B cell (primary cell): ENCODE results near the gene LUZP4. TPM values are rescaled to one million over a fixed set of nuclear protein-coding genes. Genes with fewer than 3 reads are reported as not detected.

Experiments
- ATAC-seq: fragments of 200-7000 bp; cut with Tn5 transposase; one replicate; pipeline ENCODE4 v1.10.0; 2021; ENCODE audit warnings: low read depth, mild to moderate bottlenecking, moderate number of reproducible peaks, moderate library complexity
- CTCF ChIA-PET: fragments of 350-600 bp; sonication (Branson Sonifier 250); formaldehyde crosslinking; loops from one replicate; lab custom pipeline; 2021; ENCODE audit warnings: antibody characterized with exemption, inconsistent platforms; lab: Charles Lee
- POLR2A ChIA-PET: fragments of 350-600 bp; sonication (Branson Sonifier 250); formaldehyde crosslinking; loops from one replicate; lab custom pipeline; 2021; ENCODE audit warnings: antibody characterized with exemption; lab: Charles Lee
- DNase-seq: peaks from one replicate; pipeline ENCODE4 v3.0.0; 2013
- H2AFZ ChIP-seq: 2 replicates; pipeline ENCODE4 v1.6.1; 2012; ENCODE audit warnings: mild to moderate bottlenecking, low read depth, low read length; ENCODE audit not compliant: insufficient read depth, poor library complexity, severe bottlenecking
- H3K27ac ChIP-seq, 2 donors: 1 replicate in 1 of 2; 2 replicates in 1 of 2; pipeline ENCODE4 v1.5.1; 2012 to 2013; ENCODE audit warnings: low read length in 2 of 2, mild to moderate bottlenecking in 2 of 2, moderate library complexity in 1 of 2
- H3K27me3 ChIP-seq, 4 experiments: fragments of 200-600 bp in 1 of 4; sonication (generic) in 1 of 4; replicated peaks in 1 of 4; 1 replicate in 2 of 4; 2 replicates in 2 of 4; pipeline versions ENCODE4 v1.6.1 to v1.7.0; 2013 to 2016; ENCODE audit warnings: low read length in 3 of 4, mild to moderate bottlenecking in 2 of 4, mixed read lengths in 1 of 4, moderate library complexity in 1 of 4; ENCODE audit not compliant: insufficient read depth in 4 of 4, control insufficient read depth in 3 of 4; ENCODE audit errors: control extremely low read depth in 1 of 4
- H3K36me3 ChIP-seq, 2 experiments: replicated peaks in 1 of 2; 1 replicate in 1 of 2; 2 replicates in 1 of 2; pipeline versions ENCODE4 v1.6.1 to v1.7.1; 2013; ENCODE audit warnings: low read length in 1 of 2; ENCODE audit not compliant: insufficient read depth in 2 of 2, control insufficient read depth in 1 of 2; ENCODE audit errors: control extremely low read depth in 1 of 2, extremely low read depth in 1 of 2
- H3K4me1 ChIP-seq, 2 donors: fragments of 200-600 bp in 1 of 2; sonication (generic) in 1 of 2; 1 replicate in 1 of 2; 2 replicates in 1 of 2; pipeline versions ENCODE4 v1.5.1 to v1.6.1; 2013 to 2017; ENCODE audit warnings: low read length in 2 of 2; ENCODE audit not compliant: control insufficient read depth in 2 of 2, insufficient read depth in 2 of 2
- H3K4me2 ChIP-seq: replicated peaks from 2 replicates; pipeline ENCODE3; 2012; ENCODE audit warnings: mild to moderate bottlenecking, low read depth, low read length; ENCODE audit not compliant: poor library complexity, severe bottlenecking
- H3K4me3 ChIP-seq, 5 experiments: fragments of 200-600 bp in 1 of 5; sonication (generic) in 1 of 5; 1 replicate in 3 of 5; 2 replicates in 2 of 5; pipeline versions ENCODE4 v1.5.1 to v1.7.0; 2011 to 2016; ENCODE audit warnings: low read length in 4 of 5, mild to moderate bottlenecking in 4 of 5, low read depth in 2 of 5, control low read depth in 1 of 5, moderate library complexity in 1 of 5; ENCODE audit not compliant: insufficient read depth in 1 of 5; ENCODE audit errors: control extremely low read depth in 1 of 5, extremely low read depth in 1 of 5
- H3K79me2 ChIP-seq: fragments of 200-600 bp; sonication (generic); one replicate; pipeline ENCODE4 v1.6.0; 2016; ENCODE audit warnings: low read length; ENCODE audit not compliant: control insufficient read depth, insufficient read depth
- H3K9ac ChIP-seq: fragments of 200-600 bp; sonication (generic); 2 replicates; pipeline ENCODE4 v1.6.1; 2017; ENCODE audit warnings: mild to moderate bottlenecking, low read length, moderate library complexity
- H3K9me3 ChIP-seq, 3 donors: one replicate each; pipeline versions ENCODE4 v1.6.1 to v1.7.1; 2013; ENCODE audit warnings: low read length in 2 of 3; ENCODE audit not compliant: control insufficient read depth in 2 of 3, insufficient read depth in 1 of 3; ENCODE audit errors: control extremely low read depth in 1 of 3
- H4K20me1 ChIP-seq: 2 replicates; pipeline ENCODE4 v1.6.0; 2012; ENCODE audit warnings: mild to moderate bottlenecking, low read length; ENCODE audit not compliant: insufficient read depth, control insufficient read depth, poor library complexity, severe bottlenecking
- H3K27ac Mint-ChIP-seq: one replicate; pipeline ENCODE4 v1.8.0; 2021; ENCODE audit warnings: mixed read lengths
- H3K27me3 Mint-ChIP-seq: one replicate; pipeline ENCODE4 v1.8.0; 2021; ENCODE audit warnings: mixed read lengths
- H3K4me1 Mint-ChIP-seq: one replicate; pipeline ENCODE4 v1.8.0; 2021; ENCODE audit warnings: mixed read lengths
- H3K4me3 Mint-ChIP-seq: one replicate; pipeline ENCODE4 v1.8.0; 2021; ENCODE audit warnings: mixed read lengths
- H3K9me3 Mint-ChIP-seq: one replicate; pipeline ENCODE4 v1.8.0; 2022; ENCODE audit warnings: mixed read lengths; ENCODE audit not compliant: insufficient read depth
- CTCF ChIP-seq: fragments of 200-600 bp; IDR thresholded peaks from one replicate; pipeline ENCODE4 v1.8.0; 2022; ENCODE audit warnings: antibody characterized with exemption, mild to moderate bottlenecking
- EZH2 ChIP-seq: IDR thresholded peaks from 2 replicates; pipeline ENCODE4 v1.6.1; 2012; ENCODE audit warnings: borderline replicate concordance, low read depth, mild to moderate bottlenecking, moderate library complexity, low read length; ENCODE audit not compliant: insufficient read depth, poor library complexity, severe bottlenecking
- WGBS: methylation state at CpG from one replicate; pipeline ENCODE4 v1.1.5; 2013; ENCODE audit warnings: missing lambda C conversion rate; ENCODE audit not compliant: insufficient coverage; 5-methylcytosine and 5-hydroxymethylcytosine counted together
- intact Hi-C: fragments of 100-400 bp; cut with micrococcal nuclease; formaldehyde crosslinking; loops from one replicate; pipeline ENCODE4 v1.10.0; 2022
- polyA plus RNA-seq: library from polyadenylated mRNA; depleted of rRNA; stranded (reverse); fragments of >200 nt; gene quantifications from 2 replicates; pipeline ENCODE4 v1.2.3, GENCODE V29; 2012
- total RNA-seq, 2 donors: library from RNA; stranded (reverse); fragments of 120-200 nt in 1 of 2; gene quantifications; 1 replicate in 1 of 2; 2 replicates in 1 of 2; pipeline versions ENCODE4 v1.2.3 to v1.2.4, GENCODE V29; 2013 to 2022

The LUZP4 gene
- total and polyA plus RNA-seq, 2 donors (not counting 1 experiment from before 2014, with no cell fraction given): not detected

- H3K27ac Mint-ChIP-seq: no peak overlapping the region
- H3K4me3 Mint-ChIP-seq: no peak overlapping the region
- Histone ChIP-seq H3K79me2 (no peaks in the 10 kb centered on the region), H3K4me1 (no peaks in the 10 kb centered on the region), H3K9ac (no peak overlapping the region), H3K4me2 (no peak overlapping the region), H3K4me3 (no peak overlapping the region), H3K36me3 (no peaks in the 10 kb centered on the region), H4K20me1 (no peaks in the 10 kb centered on the region), H3K27ac (no peak overlapping the region), H2AFZ (no peak overlapping the region), H3K9me3 (no peaks in the 10 kb centered on the region), H3K27me3 (no peaks in the 10 kb centered on the region)
- WGBS: 64% methylated on average over 14 of the region's 19 CpGs
- H3K9me3 Mint-ChIP-seq: no peaks in the 10 kb centered on the region
- TF ChIP-seq EZH2 (no peak), CTCF (no peak)
- no peaks in the 10 kb centered on the region for H3K4me1 Mint-ChIP-seq
- intact Hi-C loops: no loop called here
- no peaks in the 10 kb centered on the region for H3K27me3 Mint-ChIP-seq
- ChIA-PET CTCF (interaction anchor here (0.8 kb wide), 1 partner anchor 19 kb away, joined by 3 read pairs; no protein-coding TSS in a partner anchor), POLR2A (no interaction called here)
- ATAC-seq (no peak), DNase-seq (no peak)
Observed at GRCh38 chrX:115311601-115312001, 22.1 kb downstream of the LUZP4 start.

GRCh38 chrX:115318139-115318538 is 28.6 kb downstream of the LUZP4 start:
- no peaks in the 10 kb centered on the region for H3K36me3 ChIP-seq
- ATAC-seq: no peak
- no peaks in the 10 kb centered on the region for H3K9me3 Mint-ChIP-seq
- H3K27me3 Mint-ChIP-seq: no peaks in the 10 kb centered on the region
- no peaks in the 10 kb centered on the region for H3K79me2 ChIP-seq
- POLR2A ChIA-PET: no interaction called here
- no peaks in the 10 kb centered on the region for H3K27me3 ChIP-seq
- CTCF ChIA-PET: no interaction called here
- intact Hi-C loops: no loop called here
- H3K4me3 Mint-ChIP-seq: no peak overlapping the region
- TF ChIP-seq CTCF: no peak
- no peak for TF ChIP-seq EZH2
- WGBS: no CpG with 5 or more reads among the region's 5 CpGs
- no peaks in the 10 kb centered on the region for H3K4me1 Mint-ChIP-seq
- no peak overlapping the region for H3K27ac Mint-ChIP-seq
- no peak overlapping the region for H3K9ac ChIP-seq
- no peaks in the 10 kb centered on the region for H3K9me3 ChIP-seq
- H3K27ac ChIP-seq: no peak overlapping the region
- H4K20me1 ChIP-seq: no peaks in the 10 kb centered on the region
- no peak overlapping the region for H2AFZ ChIP-seq
- no peak overlapping the region for H3K4me2 ChIP-seq
- no peaks in the 10 kb centered on the region for H3K4me1 ChIP-seq
- DNase-seq: no peak
- H3K4me3 ChIP-seq: no peak overlapping the region
